Transverse colon (tissue), 4 donors: ENCODE data around the gene UFSP2. TPM values are rescaled to one million over a fixed set of nuclear protein-coding genes. Genes with fewer than 3 reads are reported as not detected.

ENCODE experiments used
- DNase-seq: peaks from one replicate; pipeline ENCODE4 v3.0.0-alpha.2; 2019
- H3K27ac ChIP-seq, 4 donors: fragments of 200-600 bp; sonication (generic); 2 replicates each; pipeline ENCODE4 v1.5.1; 2016 to 2018; ENCODE audit warnings: inconsistent platforms in 4 of 4
- H3K27me3 ChIP-seq: fragments of 200-600 bp; sonication (generic); 2 replicates; pipeline ENCODE4 v1.5.1; 2017; ENCODE audit warnings: inconsistent platforms
- H3K36me3 ChIP-seq, 4 donors: fragments of 200-600 bp; sonication (generic); 2 replicates each; pipeline ENCODE4 v1.5.1; 2017 to 2019; ENCODE audit warnings: inconsistent platforms in 4 of 4
- H3K4me1 ChIP-seq, 4 donors: fragments of 200-600 bp; sonication (generic); 2 replicates each; pipeline ENCODE4 v1.5.1; 2017 to 2020; ENCODE audit warnings: inconsistent platforms in 4 of 4
- H3K4me3 ChIP-seq, 4 donors: fragments of 200-600 bp; sonication (generic); 1 replicate in 1 of 4; 2 replicates in 3 of 4; pipeline versions ENCODE4 v1.5.1 to v1.6.1; 2017 to 2019; ENCODE audit warnings: inconsistent platforms in 4 of 4
- H3K9me3 ChIP-seq, 2 donors: fragments of 200-600 bp; sonication (generic); 2 replicates each; pipeline ENCODE4 v1.5.1; 2017 to 2019; ENCODE audit warnings: inconsistent platforms in 2 of 2
- CTCF ChIP-seq, 5 experiments: fragments of 200-600 bp in 3 of 5; fragments of 450-650 bp in 2 of 5; sonication (generic) in 3 of 5; IDR thresholded peaks; 1 replicate in 2 of 5; 2 replicates in 3 of 5; pipeline ENCODE4 v1.5.1; 2016 to 2017; ENCODE audit warnings: antibody characterized with exemption in 5 of 5, inconsistent platforms in 3 of 5, mild to moderate bottlenecking in 2 of 5, moderate library complexity in 1 of 5
- EP300 ChIP-seq: sonication (generic); formaldehyde crosslinking; IDR thresholded peaks from one replicate; pipeline ENCODE4 v1.6.1; 2017; ENCODE audit warnings: antibody characterized with exemption, low read depth
- POLR2A ChIP-seq: fragments of 450-650 bp; IDR thresholded peaks from one replicate; pipeline ENCODE4 v1.6.1; 2016; ENCODE audit warnings: antibody characterized with exemption, mild to moderate bottlenecking, moderate library complexity
- POLR2AphosphoS5 ChIP-seq, 3 donors: sonication (generic); formaldehyde crosslinking; IDR thresholded peaks; one replicate each; pipeline ENCODE4 v1.6.1; 2016; ENCODE audit warnings: antibody characterized with exemption in 3 of 3
- WGBS, 2 donors: methylation state at CpG; one replicate each; pipeline ENCODE4 v1.1.5; 2018; ENCODE audit warnings: low coverage in 1 of 2; 5-methylcytosine and 5-hydroxymethylcytosine counted together
- in situ Hi-C, 4 donors: fragments of 200-750 bp; cut with MboI; loops; one replicate each; pipeline versions ENCODE4 v1.15.0 to v1.15.1; 2017; ENCODE audit warnings: low sequenced_read_pairs in 3 of 4, low pct_ligation_motif_present in 1 of 4, low pct_unique_long_range_greater_than_20kb in 1 of 4
- intact Hi-C: fragments of 100-400 bp; cut with DNase I; formaldehyde crosslinking; loops from one replicate; pipeline ENCODE4 v1.15.1; 2023; ENCODE audit warnings: low total_unique reads
- total RNA-seq, 4 donors: library from RNA; depleted of rRNA; stranded (reverse); fragments of >200 nt; gene quantifications; one replicate each; pipeline ENCODE4 v1.1.0, GENCODE V29; 2016

Gene UFSP2
- total RNA-seq, 4 donors from 2014 or later, result 5.2 to 48.4 (median 21.5) TPM

GRCh38 chr4:185382754-185383153, 43.0 kb downstream of the UFSP2 start:
- H3K27me3 ChIP-seq, result no peaks in the 10 kb centered on the region
- H3K36me3 ChIP-seq, result no peaks in the 10 kb centered on the region
- intact Hi-C loops (no loop called here), in situ Hi-C loops (no loop called here)
- no peak overlapping the region for H3K27ac ChIP-seq
- H3K4me3 ChIP-seq, result no peak overlapping the region
- no peak for TF ChIP-seq POLR2A
- TF ChIP-seq POLR2AphosphoS5 (IDR thresholded peaks at IDR 0.05), result no peak
- TF ChIP-seq EP300, result no peak
- no peak for TF ChIP-seq CTCF (IDR thresholded peaks at IDR 0.05)
- peaks cover 0 to 10% (median 7%) of the 10 kb centered on the region in 4 donors for H3K4me1 ChIP-seq
- H3K9me3 ChIP-seq, result no peaks in the 10 kb centered on the region
- no peak for DNase-seq

- no peak for TF ChIP-seq EP300
- no peak for TF ChIP-seq POLR2A
- TF ChIP-seq CTCF (IDR thresholded peaks at IDR 0.05), result no peak
- no peak for TF ChIP-seq POLR2AphosphoS5 (IDR thresholded peaks at IDR 0.05)
- no peaks in the 10 kb centered on the region for H3K36me3 ChIP-seq
- no peaks in the 10 kb centered on the region for H3K27me3 ChIP-seq
- H3K9me3 ChIP-seq, result no peaks in the 10 kb centered on the region
- 56 to 74% methylated on average over 3 to 4 of the region's 4 CpGs for WGBS, 2 donors
- H3K4me1 ChIP-seq, result peaks cover 0 to 10% (median 7%) of the 10 kb centered on the region in 4 donors
- intact Hi-C loops, result no loop called here
- in situ Hi-C loops, result no loop called here
- no peak overlapping the region for H3K4me3 ChIP-seq
- no peak for DNase-seq
- H3K27ac ChIP-seq, result no peak overlapping the region
These were observed 44.2 kb downstream of the UFSP2 start for GRCh38 chr4:185381288-185382196.

GRCh38 chr4:185380320-185380719, 45.4 kb downstream of the UFSP2 start:
- 75 to 90% methylated on average over 1 of the region's 1 CpG for WGBS, 2 donors
- no peak for DNase-seq
- Histone ChIP-seq H3K27me3 (no peaks in the 10 kb centered on the region), H3K4me1 (peaks cover 0 to 10% (median 6%) of the 10 kb centered on the region in 4 donors), H3K27ac (no peak overlapping the region), H3K9me3 (no peaks in the 10 kb centered on the region), H3K4me3 (no peak overlapping the region), H3K36me3 (no peaks in the 10 kb centered on the region)
- TF ChIP-seq EP300 (no peak), CTCF (IDR thresholded peaks at IDR 0.05) (no peak), POLR2A (no peak), POLR2AphosphoS5 (IDR thresholded peaks at IDR 0.05) (no peak)
- intact Hi-C loops, result no loop called here
- in situ Hi-C loops, result no loop called here

- H3K27me3 ChIP-seq, result no peaks in the 10 kb centered on the region
- no peaks in the 10 kb centered on the region for H3K9me3 ChIP-seq
- in situ Hi-C loops (no loop called here), intact Hi-C loops (no loop called here)
- WGBS, 2 donors, result 87 to 93% methylated on average over 11 to 13 of the region's 13 CpGs
- TF ChIP-seq POLR2AphosphoS5 (IDR thresholded peaks at IDR 0.05), result no peak
- no peak for TF ChIP-seq EP300
- no peak for TF ChIP-seq POLR2A
- no peak for TF ChIP-seq CTCF (IDR thresholded peaks at IDR 0.05)
- H3K4me3 ChIP-seq, result no peak overlapping the region
- no peak for DNase-seq
- no peak overlapping the region for H3K27ac ChIP-seq
- no peaks in the 10 kb centered on the region for H3K36me3 ChIP-seq
- H3K4me1 ChIP-seq, result peaks cover 0 to 10% (median under 1%) of the 10 kb centered on the region in 4 donors
These were observed 46.2 kb downstream of the UFSP2 start for GRCh38 chr4:185379326-185380295.
